SK-N-SH (cell line): ENCODE results near the gene JPT2.

Experiments
- EZH2phosphoT487 ChIP-seq: fragments of 200-600 bp; sonication (generic); IDR thresholded peaks from 2 replicates; pipeline ENCODE4 v1.6.1; 2017; ENCODE audit warnings: low read depth, mixed run types, mild to moderate bottlenecking, antibody characterized with exemption, moderate library complexity, borderline replicate concordance
- NFIC ChIP-seq: IDR thresholded peaks from 2 replicates; pipeline ENCODE4 v1.4.0; 2012; ENCODE audit warnings: borderline replicate concordance
- TF ChIP-seq, protein P1 (sequence below): fragments of 200-600 bp; sonication (generic); IDR thresholded peaks from 2 replicates; pipeline ENCODE4 v1.6.1; 2017; ENCODE audit warnings: antibody characterized with exemption, mild to moderate bottlenecking, moderate library complexity

DNA sequence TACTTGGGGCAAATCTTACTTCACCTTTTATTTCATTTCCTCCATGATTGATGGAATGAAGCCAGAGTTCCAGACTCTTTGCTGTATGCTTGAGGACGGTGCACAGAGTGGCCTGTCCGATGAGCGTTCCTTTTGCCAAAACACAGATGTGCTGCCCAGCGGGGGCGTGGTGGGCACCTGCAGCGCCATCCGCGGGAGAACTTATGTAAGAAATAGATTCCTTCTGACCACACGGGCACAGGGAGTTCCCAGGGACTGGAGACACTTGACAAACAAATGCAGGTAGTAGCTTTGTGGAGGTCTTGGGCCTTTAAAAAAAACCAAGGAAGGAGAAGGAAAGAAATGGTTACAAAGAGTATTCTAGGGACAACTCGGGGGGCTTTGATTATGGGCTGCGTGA, 35.3 kb upstream of the JPT2 start:
- TF ChIP-seq NFIC: no peak
- TF ChIP-seq, protein P1, sequence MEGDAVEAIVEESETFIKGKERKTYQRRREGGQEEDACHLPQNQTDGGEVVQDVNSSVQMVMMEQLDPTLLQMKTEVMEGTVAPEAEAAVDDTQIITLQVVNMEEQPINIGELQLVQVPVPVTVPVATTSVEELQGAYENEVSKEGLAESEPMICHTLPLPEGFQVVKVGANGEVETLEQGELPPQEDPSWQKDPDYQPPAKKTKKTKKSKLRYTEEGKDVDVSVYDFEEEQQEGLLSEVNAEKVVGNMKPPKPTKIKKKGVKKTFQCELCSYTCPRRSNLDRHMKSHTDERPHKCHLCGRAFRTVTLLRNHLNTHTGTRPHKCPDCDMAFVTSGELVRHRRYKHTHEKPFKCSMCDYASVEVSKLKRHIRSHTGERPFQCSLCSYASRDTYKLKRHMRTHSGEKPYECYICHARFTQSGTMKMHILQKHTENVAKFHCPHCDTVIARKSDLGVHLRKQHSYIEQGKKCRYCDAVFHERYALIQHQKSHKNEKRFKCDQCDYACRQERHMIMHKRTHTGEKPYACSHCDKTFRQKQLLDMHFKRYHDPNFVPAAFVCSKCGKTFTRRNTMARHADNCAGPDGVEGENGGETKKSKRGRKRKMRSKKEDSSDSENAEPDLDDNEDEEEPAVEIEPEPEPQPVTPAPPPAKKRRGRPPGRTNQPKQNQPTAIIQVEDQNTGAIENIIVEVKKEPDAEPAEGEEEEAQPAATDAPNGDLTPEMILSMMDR: no peak
- no peak for TF ChIP-seq EZH2phosphoT487
